B cell (primary cell): ENCODE results near the gene TGFBR2. TPM values are rescaled to one million over a fixed set of nuclear protein-coding genes. Genes with fewer than 3 reads are reported as not detected.
A peak's percentile ranks its signal among the peaks of the same experiment; 100 is the strongest.

ENCODE experiments used
- ATAC-seq: fragments of 200-7000 bp; cut with Tn5 transposase; one replicate; pipeline ENCODE4 v1.10.0; 2021; ENCODE audit warnings: low read depth, mild to moderate bottlenecking, moderate number of reproducible peaks, moderate library complexity
- CTCF ChIA-PET: fragments of 350-600 bp; sonication (Branson Sonifier 250); formaldehyde crosslinking; loops from one replicate; lab custom pipeline; 2021; ENCODE audit warnings: antibody characterized with exemption, inconsistent platforms; lab: Charles Lee
- POLR2A ChIA-PET: fragments of 350-600 bp; sonication (Branson Sonifier 250); formaldehyde crosslinking; loops from one replicate; lab custom pipeline; 2021; ENCODE audit warnings: antibody characterized with exemption; lab: Charles Lee
- DNase-seq: peaks from one replicate; pipeline ENCODE4 v3.0.0; 2013
- H2AFZ ChIP-seq: 2 replicates; pipeline ENCODE4 v1.6.1; 2012; ENCODE audit warnings: mild to moderate bottlenecking, low read depth, low read length; ENCODE audit not compliant: insufficient read depth, poor library complexity, severe bottlenecking
- H3K27ac ChIP-seq, 2 donors: 1 replicate in 1 of 2; 2 replicates in 1 of 2; pipeline ENCODE4 v1.5.1; 2012 to 2013; ENCODE audit warnings: low read length in 2 of 2, mild to moderate bottlenecking in 2 of 2, moderate library complexity in 1 of 2
- H3K27me3 ChIP-seq, 4 experiments: fragments of 200-600 bp in 1 of 4; sonication (generic) in 1 of 4; replicated peaks in 1 of 4; 1 replicate in 2 of 4; 2 replicates in 2 of 4; pipeline versions ENCODE4 v1.6.1 to v1.7.0; 2013 to 2016; ENCODE audit warnings: low read length in 3 of 4, mild to moderate bottlenecking in 2 of 4, mixed read lengths in 1 of 4, moderate library complexity in 1 of 4; ENCODE audit not compliant: insufficient read depth in 4 of 4, control insufficient read depth in 3 of 4; ENCODE audit errors: control extremely low read depth in 1 of 4
- H3K36me3 ChIP-seq, 2 experiments: replicated peaks in 1 of 2; 1 replicate in 1 of 2; 2 replicates in 1 of 2; pipeline versions ENCODE4 v1.6.1 to v1.7.1; 2013; ENCODE audit warnings: low read length in 1 of 2; ENCODE audit not compliant: insufficient read depth in 2 of 2, control insufficient read depth in 1 of 2; ENCODE audit errors: control extremely low read depth in 1 of 2, extremely low read depth in 1 of 2
- H3K4me1 ChIP-seq, 2 donors: fragments of 200-600 bp in 1 of 2; sonication (generic) in 1 of 2; 1 replicate in 1 of 2; 2 replicates in 1 of 2; pipeline versions ENCODE4 v1.5.1 to v1.6.1; 2013 to 2017; ENCODE audit warnings: low read length in 2 of 2; ENCODE audit not compliant: control insufficient read depth in 2 of 2, insufficient read depth in 2 of 2
- H3K4me2 ChIP-seq: replicated peaks from 2 replicates; pipeline ENCODE3; 2012; ENCODE audit warnings: mild to moderate bottlenecking, low read depth, low read length; ENCODE audit not compliant: poor library complexity, severe bottlenecking
- H3K4me3 ChIP-seq, 5 experiments: fragments of 200-600 bp in 1 of 5; sonication (generic) in 1 of 5; 1 replicate in 3 of 5; 2 replicates in 2 of 5; pipeline versions ENCODE4 v1.5.1 to v1.7.0; 2011 to 2016; ENCODE audit warnings: low read length in 4 of 5, mild to moderate bottlenecking in 4 of 5, low read depth in 2 of 5, control low read depth in 1 of 5, moderate library complexity in 1 of 5; ENCODE audit not compliant: insufficient read depth in 1 of 5; ENCODE audit errors: control extremely low read depth in 1 of 5, extremely low read depth in 1 of 5
- H3K79me2 ChIP-seq: fragments of 200-600 bp; sonication (generic); one replicate; pipeline ENCODE4 v1.6.0; 2016; ENCODE audit warnings: low read length; ENCODE audit not compliant: control insufficient read depth, insufficient read depth
- H3K9ac ChIP-seq: fragments of 200-600 bp; sonication (generic); 2 replicates; pipeline ENCODE4 v1.6.1; 2017; ENCODE audit warnings: mild to moderate bottlenecking, low read length, moderate library complexity
- H3K9me3 ChIP-seq, 3 donors: one replicate each; pipeline versions ENCODE4 v1.6.1 to v1.7.1; 2013; ENCODE audit warnings: low read length in 2 of 3; ENCODE audit not compliant: control insufficient read depth in 2 of 3, insufficient read depth in 1 of 3; ENCODE audit errors: control extremely low read depth in 1 of 3
- H4K20me1 ChIP-seq: 2 replicates; pipeline ENCODE4 v1.6.0; 2012; ENCODE audit warnings: mild to moderate bottlenecking, low read length; ENCODE audit not compliant: insufficient read depth, control insufficient read depth, poor library complexity, severe bottlenecking
- H3K27ac Mint-ChIP-seq: one replicate; pipeline ENCODE4 v1.8.0; 2021; ENCODE audit warnings: mixed read lengths
- H3K27me3 Mint-ChIP-seq: one replicate; pipeline ENCODE4 v1.8.0; 2021; ENCODE audit warnings: mixed read lengths
- H3K4me1 Mint-ChIP-seq: one replicate; pipeline ENCODE4 v1.8.0; 2021; ENCODE audit warnings: mixed read lengths
- H3K4me3 Mint-ChIP-seq: one replicate; pipeline ENCODE4 v1.8.0; 2021; ENCODE audit warnings: mixed read lengths
- H3K9me3 Mint-ChIP-seq: one replicate; pipeline ENCODE4 v1.8.0; 2022; ENCODE audit warnings: mixed read lengths; ENCODE audit not compliant: insufficient read depth
- CTCF ChIP-seq: fragments of 200-600 bp; IDR thresholded peaks from one replicate; pipeline ENCODE4 v1.8.0; 2022; ENCODE audit warnings: antibody characterized with exemption, mild to moderate bottlenecking
- EZH2 ChIP-seq: IDR thresholded peaks from 2 replicates; pipeline ENCODE4 v1.6.1; 2012; ENCODE audit warnings: borderline replicate concordance, low read depth, mild to moderate bottlenecking, moderate library complexity, low read length; ENCODE audit not compliant: insufficient read depth, poor library complexity, severe bottlenecking
- WGBS: methylation state at CpG from one replicate; pipeline ENCODE4 v1.1.5; 2013; ENCODE audit warnings: missing lambda C conversion rate; ENCODE audit not compliant: insufficient coverage; 5-methylcytosine and 5-hydroxymethylcytosine counted together
- intact Hi-C: fragments of 100-400 bp; cut with micrococcal nuclease; formaldehyde crosslinking; loops from one replicate; pipeline ENCODE4 v1.10.0; 2022
- polyA plus RNA-seq: library from polyadenylated mRNA; depleted of rRNA; stranded (reverse); fragments of >200 nt; gene quantifications from 2 replicates; pipeline ENCODE4 v1.2.3, GENCODE V29; 2012
- total RNA-seq, 2 donors: library from RNA; stranded (reverse); fragments of 120-200 nt in 1 of 2; gene quantifications; 1 replicate in 1 of 2; 2 replicates in 1 of 2; pipeline versions ENCODE4 v1.2.3 to v1.2.4, GENCODE V29; 2013 to 2022

TGFBR2 gene
- total and polyA plus RNA-seq, 2 donors (not counting 1 experiment from before 2014, with no cell fraction given): 68.7 to 189 TPM

- H3K4me3 ChIP-seq: no peak overlapping the region
- 100% methylated on average over 1 of the region's 2 CpGs for WGBS
- POLR2A ChIA-PET: interaction anchor here (0.6 kb wide), 1 partner anchor 51 kb away, joined by 3 read pairs; no protein-coding TSS in a partner anchor
- TF ChIP-seq CTCF (no peak), EZH2 (no peak)
- ATAC-seq (no peak), DNase-seq (no peak)
- H3K36me3 ChIP-seq: no peaks in the 10 kb centered on the region
- H3K27ac Mint-ChIP-seq: no peak overlapping the region
- no peak overlapping the region for H3K9ac ChIP-seq
- H3K9me3 ChIP-seq: peaks cover 0 to 4% (median 0%) of the 10 kb centered on the region in 3 donors
- no peak overlapping the region for H3K4me3 Mint-ChIP-seq
- no peaks in the 10 kb centered on the region for H3K9me3 Mint-ChIP-seq
- H3K27me3 Mint-ChIP-seq: no peaks in the 10 kb centered on the region
- H3K79me2 ChIP-seq: peaks cover 25% of the 10 kb centered on the region
- H2AFZ ChIP-seq: no peak overlapping the region
- no peaks in the 10 kb centered on the region for H3K27me3 ChIP-seq
- H3K4me1 Mint-ChIP-seq: peaks cover 70% of the 10 kb centered on the region
- H3K4me1 ChIP-seq: peaks cover 53 to 67% of the 10 kb centered on the region in 2 donors
- intact Hi-C loops: loop anchor here (5.0 to 10.0 kb wide), 3 partner anchors 328 to 624 kb away; no protein-coding TSS in a partner anchor
- H4K20me1 ChIP-seq: no peaks in the 10 kb centered on the region
- no peak overlapping the region for H3K27ac ChIP-seq
- H3K4me2 ChIP-seq: no peak overlapping the region
- CTCF ChIA-PET: interaction anchor here (1.2 to 1.3 kb wide), 2 partner anchors 10 to 93 kb away, joined by 4 to 5 read pairs; no protein-coding TSS in a partner anchor
These were observed 5.8 kb upstream of the TGFBR2 start for GRCh38 chr3:30600572-30600971.

- Mint-ChIP-seq H3K27ac (peak overlapping the region; percentile 80), H3K4me3 (peak overlapping the region; percentile 71), H3K27me3 (no peaks in the 10 kb centered on the region), H3K9me3 (no peaks in the 10 kb centered on the region), H3K4me1 (peaks cover 68% of the 10 kb centered on the region)
- Histone ChIP-seq H3K4me2 (peak overlapping the region; percentile 90), H2AFZ (no peak overlapping the region), H3K4me1 (peaks cover 60 to 70% of the 10 kb centered on the region in 2 donors), H4K20me1 (no peaks in the 10 kb centered on the region), H3K9me3 (peaks cover 0 to 4% (median 0%) of the 10 kb centered on the region in 3 donors), H3K9ac (peak overlapping the region; percentile 12), H3K4me3 (peak overlapping the region in 1 of 5 experiments; percentile 16), H3K79me2 (peaks cover 43% of the 10 kb centered on the region), H3K27ac (peak overlapping the region; percentile 94 to 95), H3K27me3 (no peaks in the 10 kb centered on the region), H3K36me3 (no peaks in the 10 kb centered on the region)
- WGBS: no CpG with 5 or more reads among the region's 4 CpGs
- DNase-seq: peak; percentile 58
- ATAC-seq: no peak
- POLR2A ChIA-PET: interaction anchor here (1.0 kb wide), 1 partner anchor 62 kb away, joined by 3 read pairs; no protein-coding TSS in a partner anchor
- CTCF ChIA-PET: interaction anchor here (1.0 to 1.2 kb wide), 2 partner anchors 26 to 32 kb away, joined by 3 read pairs; no protein-coding TSS in a partner anchor
- no peak for TF ChIP-seq EZH2
- TF ChIP-seq CTCF: no peak
- intact Hi-C loops: loop anchor here (5.0 to 10.0 kb wide), 3 partner anchors 331 to 622 kb away; no protein-coding TSS in a partner anchor
These were observed 3.5 kb upstream of the TGFBR2 start for GRCh38 chr3:30602946-30603345.
